H1 (cell line): ENCODE results near the gene PGM2L1. TPM values are rescaled to one million over a fixed set of nuclear protein-coding genes. Genes with fewer than 3 reads are reported as not detected.

Experiments
- CTCF ChIA-PET: fragments of 300-600 bp; sonication (Branson Sonifier 250); formaldehyde crosslinking; loops from one replicate; lab custom pipeline; 2021; ENCODE audit not compliant: partially characterized antibody; lab: Charles Lee
- POLR2A ChIA-PET: fragments of 300-600 bp; sonication (Branson Sonifier 250); formaldehyde crosslinking; loops from one replicate; lab custom pipeline; 2021; ENCODE audit warnings: inconsistent platforms; ENCODE audit not compliant: partially characterized antibody; lab: Charles Lee
- DNase-seq, 2 experiments: peaks; one replicate each; pipeline versions ENCODE4 v3.0.0 to v3.0.0-alpha.2; 2010 to 2022; ENCODE audit warnings: low spot score in 2 of 2, low read depth in 1 of 2, mixed read lengths in 1 of 2
- FAIRE-seq: peaks from 2 replicates; lab custom pipeline; 2011; peaks lifted over from hg19 to GRCh38; lab: Jason Lieb, UNC
- H2AFZ ChIP-seq: 2 replicates; pipeline ENCODE4 v1.8.1; 2012; ENCODE audit warnings: low read length, inconsistent platforms
- H2AK5ac ChIP-seq: 2 replicates; pipeline ENCODE4 v1.6.1; 2013; ENCODE audit warnings: low read depth, low read length
- H2BK120ac ChIP-seq: replicated peaks from 2 replicates; pipeline ENCODE3; 2013; ENCODE audit warnings: low read depth, low read length, inconsistent platforms
- H2BK12ac ChIP-seq: 2 replicates; pipeline ENCODE4 v1.6.1; 2013; ENCODE audit warnings: low read depth, low read length
- H2BK15ac ChIP-seq: 2 replicates; pipeline ENCODE4 v1.6.1; 2013; ENCODE audit warnings: low read length
- H2BK20ac ChIP-seq: 2 replicates; pipeline ENCODE4 v1.6.1; 2013; ENCODE audit warnings: low read length
- H2BK5ac ChIP-seq: 2 replicates; pipeline ENCODE4 v1.6.1; 2013; ENCODE audit warnings: low read depth, low read length
- H3K14ac ChIP-seq: 2 replicates; pipeline ENCODE4 v1.6.1; 2013; ENCODE audit warnings: inconsistent platforms; ENCODE audit not compliant: insufficient read length
- H3K18ac ChIP-seq: 2 replicates; pipeline ENCODE4 v1.6.1; 2013; ENCODE audit warnings: low read length; ENCODE audit errors: extremely low read depth
- H3K23ac ChIP-seq: 2 replicates; pipeline ENCODE4 v1.6.1; 2013; ENCODE audit warnings: inconsistent platforms; ENCODE audit not compliant: insufficient read length
- H3K23me2 ChIP-seq: 2 replicates; pipeline ENCODE4 v1.6.1; 2013; ENCODE audit warnings: low read depth, low read length
- H3K27ac ChIP-seq: 2 replicates; pipeline ENCODE4 v1.6.1; 2011; ENCODE audit warnings: low read depth, low read length, inconsistent platforms
- H3K27me3 ChIP-seq, 4 experiments: replicated peaks in 1 of 4; 1 replicate in 1 of 4; 2 replicates in 3 of 4; pipeline versions ENCODE4 v1.6.1 to v1.8.1; 2011 to 2013; ENCODE audit warnings: low read length in 3 of 4, mild to moderate bottlenecking in 3 of 4, inconsistent platforms in 2 of 4, mixed read lengths in 2 of 4, moderate library complexity in 1 of 4; ENCODE audit not compliant: control insufficient read depth in 3 of 4, insufficient read depth in 3 of 4; ENCODE audit errors: extremely low read depth in 1 of 4
- H3K36me3 ChIP-seq, 4 experiments: 2 replicates each; pipeline versions ENCODE4 v1.6.1 to v1.8.1; 2011 to 2013; ENCODE audit warnings: mild to moderate bottlenecking in 4 of 4, low read length in 3 of 4, moderate library complexity in 2 of 4, control low read depth in 1 of 4, inconsistent platforms in 1 of 4; ENCODE audit not compliant: insufficient read depth in 4 of 4, control insufficient read depth in 2 of 4
- H3K4ac ChIP-seq: replicated peaks from 2 replicates; pipeline ENCODE3; 2013; ENCODE audit warnings: low read length, low read depth, mixed read lengths, inconsistent platforms; ENCODE audit not compliant: insufficient read length
- H3K4me1 ChIP-seq, 4 experiments: replicated peaks in 1 of 4; 1 replicate in 1 of 4; 2 replicates in 3 of 4; pipeline versions ENCODE4 v1.6.1 to v1.8.1; 2011 to 2013; ENCODE audit warnings: low read length in 3 of 4, inconsistent platforms in 2 of 4, mixed read lengths in 1 of 4; ENCODE audit not compliant: insufficient read depth in 4 of 4, control insufficient read depth in 3 of 4
- H3K4me2 ChIP-seq, 2 experiments: 2 replicates each; pipeline versions ENCODE4 v1.6.1 to v1.8.1; 2011 to 2013; ENCODE audit warnings: low read depth in 2 of 2, low read length in 2 of 2, control low read depth in 1 of 2, inconsistent platforms in 1 of 2, mild to moderate bottlenecking in 1 of 2; ENCODE audit not compliant: insufficient read depth in 1 of 2
- H3K4me3 ChIP-seq, 4 experiments: fragments of 200-600, 300-600 bp in 1 of 4; sonication (generic), shearing (Covaris generic), sonication (Bioruptor Twin) in 1 of 4; 2 replicates each; pipeline versions ENCODE4 v1.5.1 to v1.8.1; 2011 to 2016; ENCODE audit warnings: low read length in 4 of 4, low read depth in 3 of 4, control low read depth in 2 of 4, inconsistent platforms in 2 of 4, mild to moderate bottlenecking in 2 of 4, mixed read lengths in 1 of 4, moderate library complexity in 1 of 4; ENCODE audit not compliant: insufficient read depth in 2 of 4; ENCODE audit errors: extremely low read depth in 1 of 4
- H3K56ac ChIP-seq: replicated peaks from 2 replicates; pipeline ENCODE3; 2013; ENCODE audit warnings: low read depth, mild to moderate bottlenecking, mixed read lengths, low read length, inconsistent platforms; ENCODE audit not compliant: insufficient read length
- H3K79me1 ChIP-seq: 2 replicates; pipeline ENCODE4 v1.6.1; 2013; ENCODE audit warnings: low read depth, low read length, control low read depth
- H3K79me2 ChIP-seq, 2 experiments: 2 replicates each; pipeline versions ENCODE4 v1.6.1 to v1.8.1; 2012 to 2013; ENCODE audit warnings: low read length in 2 of 2, mild to moderate bottlenecking in 2 of 2, inconsistent platforms in 1 of 2; ENCODE audit not compliant: insufficient read depth in 2 of 2, control insufficient read depth in 1 of 2
- H3K9ac ChIP-seq, 4 experiments: replicated peaks in 1 of 4; 1 replicate in 1 of 4; 2 replicates in 3 of 4; pipeline versions ENCODE4 v1.6.1 to v1.8.1; 2011 to 2013; ENCODE audit warnings: low read depth in 3 of 4, low read length in 3 of 4, control low read depth in 2 of 4, mild to moderate bottlenecking in 2 of 4, moderate library complexity in 2 of 4, inconsistent platforms in 1 of 4; ENCODE audit errors: extremely low read depth in 1 of 4
- H3K9me3 ChIP-seq, 2 experiments: 2 replicates each; pipeline versions ENCODE4 v1.6.1 to v1.8.1; 2012 to 2013; ENCODE audit warnings: mild to moderate bottlenecking in 2 of 2, moderate library complexity in 2 of 2, control low read depth in 1 of 2, inconsistent platforms in 1 of 2, low read depth in 1 of 2, low read length in 1 of 2, mixed read lengths in 1 of 2; ENCODE audit not compliant: insufficient read depth in 2 of 2
- H4K20me1 ChIP-seq, 2 experiments: replicated peaks in 1 of 2; 2 replicates each; pipeline versions ENCODE3 to v1.8.1; 2011 to 2013; ENCODE audit warnings: inconsistent platforms in 2 of 2, low read length in 2 of 2, mild to moderate bottlenecking in 1 of 2; ENCODE audit not compliant: insufficient read depth in 2 of 2, control insufficient read depth in 1 of 2
- H4K5ac ChIP-seq: 2 replicates; pipeline ENCODE4 v1.6.1; 2013; ENCODE audit warnings: low read length, low read depth, mixed read lengths, inconsistent platforms; ENCODE audit not compliant: insufficient read length
- H4K8ac ChIP-seq: 2 replicates; pipeline ENCODE4 v1.8.0; 2013; ENCODE audit warnings: mild to moderate bottlenecking, moderate library complexity, low read length, inconsistent platforms; ENCODE audit not compliant: insufficient read depth; ENCODE audit errors: extremely low read depth
- H4K91ac ChIP-seq: replicated peaks from 2 replicates; pipeline ENCODE3; 2013; ENCODE audit warnings: low read length, mixed read lengths, inconsistent platforms; ENCODE audit not compliant: insufficient read length
- CBX8 ChIP-seq: fragments of 300-800, 300-1000 bp; sonication (generic); IDR thresholded peaks from 2 replicates; pipeline ENCODE4 v1.7.1; 2016; ENCODE audit warnings: low read depth, low read length, borderline replicate concordance
- CHD1 ChIP-seq: IDR thresholded peaks from 2 replicates; pipeline ENCODE4 v1.6.1; 2012; ENCODE audit warnings: low read depth, low read length, improper control_type of control experiment
- EZH2 ChIP-seq: fragments of 200-600 bp; sonication (generic); IDR thresholded peaks from 2 replicates; pipeline ENCODE4 v1.7.1; 2012; ENCODE audit warnings: low read depth, mild to moderate bottlenecking, moderate library complexity, low read length, inconsistent platforms; ENCODE audit not compliant: severe bottlenecking
- GABPA ChIP-seq: IDR thresholded peaks from 2 replicates; pipeline ENCODE4 v1.6.1; 2011; ENCODE audit warnings: mild to moderate bottlenecking, low read length, moderate library complexity, borderline replicate concordance; ENCODE audit not compliant: insufficient read depth
- GTF2F1 ChIP-seq: IDR thresholded peaks from 2 replicates; pipeline ENCODE4 v1.6.1; 2012; ENCODE audit warnings: low read depth, low read length, improper control_type of control experiment, borderline replicate concordance
- PHF8 ChIP-seq: fragments of 200-600 bp; sonication (generic); conservative IDR thresholded peaks from 2 replicates; pipeline ENCODE4 v1.7.1; 2012; ENCODE audit warnings: low read depth, mild to moderate bottlenecking, inconsistent platforms, low read length, moderate library complexity
- RBBP5 ChIP-seq: IDR thresholded peaks from 2 replicates; pipeline ENCODE4 v1.7.1; 2012; ENCODE audit warnings: low read depth, mild to moderate bottlenecking, inconsistent platforms, low read length, moderate library complexity, borderline replicate concordance
- RXRA ChIP-seq: IDR thresholded peaks from 2 replicates; pipeline ENCODE4 v1.6.1; 2011; ENCODE audit warnings: low read depth, mild to moderate bottlenecking, low read length, moderate library complexity; ENCODE audit not compliant: insufficient read depth
- SIRT6 ChIP-seq: IDR thresholded peaks from one replicate; pipeline ENCODE4 v1.7.1; 2012; ENCODE audit warnings: low read length, inconsistent platforms
- TBP ChIP-seq: IDR thresholded peaks from 2 replicates; pipeline ENCODE4 v1.6.1; 2011; ENCODE audit warnings: low read depth, low read length, improper control_type of control experiment
- TEAD4 ChIP-seq: IDR thresholded peaks from 2 replicates; pipeline ENCODE4 v1.6.1; 2012; ENCODE audit warnings: low read depth, low read length, inconsistent platforms, mixed read lengths
- YY1 ChIP-seq: IDR thresholded peaks from 2 replicates; pipeline ENCODE4 v1.6.1; 2011; ENCODE audit warnings: low read depth, mild to moderate bottlenecking, low read length
- WGBS, 2 experiments: shearing (Covaris generic) in 1 of 2; methylation state at CpG; one replicate each; pipeline versions ENCODE4 v1.1.6 to v1.1.7; 2013 to 2015; ENCODE audit warnings: low lambda C conversion rate in 2 of 2, mixed read lengths in 2 of 2, inconsistent platforms in 1 of 2, low coverage in 1 of 2, missing lambda C conversion rate in 1 of 2; ENCODE audit not compliant: insufficient replicate concordance in 2 of 2, insufficient coverage in 1 of 2, insufficient read length in 1 of 2; ENCODE audit errors: extremely low coverage in 1 of 2, missing lambda C conversion rate in 1 of 2; 5-methylcytosine and 5-hydroxymethylcytosine counted together
- polyA plus RNA-seq, 7 experiments: library from polyadenylated mRNA; depleted of rRNA in 3 of 7; stranded (reverse) in 5 of 7; unstranded in 2 of 7; fragments of >200 nt in 5 of 7; fragments of 200-250 nt in 2 of 7; gene quantifications; 1 replicate in 5 of 7; 2 replicates in 1 of 7; 4 replicates in 1 of 7; pipeline versions ENCODE4 v1.2.1 to v1.2.3, GENCODE V29; 2011 to 2013; ENCODE audit warnings: missing spikeins in 2 of 7, mixed read lengths in 2 of 7
- total RNA-seq: library from RNA; stranded (reverse); fragmentation: NEBNext Ultra II Directional; extraction: Animal tissue kit (Norgen Biotek cat#: 25700); gene quantifications from 2 replicates; pipeline ENCODE4 v1.2.1, GENCODE V29; 2021
- TF ChIP-seq, protein P1 (sequence below): IDR thresholded peaks from 2 replicates; pipeline ENCODE4 v1.6.1; 2012; ENCODE audit warnings: low read length, inconsistent platforms

The PGM2L1 gene
- total and polyA plus RNA-seq, 2 of the 8 experiments (the other 6 are each of a cell fraction or from before 2014, with no cell fraction given), result 5.0 to 42.7 TPM

DNA sequence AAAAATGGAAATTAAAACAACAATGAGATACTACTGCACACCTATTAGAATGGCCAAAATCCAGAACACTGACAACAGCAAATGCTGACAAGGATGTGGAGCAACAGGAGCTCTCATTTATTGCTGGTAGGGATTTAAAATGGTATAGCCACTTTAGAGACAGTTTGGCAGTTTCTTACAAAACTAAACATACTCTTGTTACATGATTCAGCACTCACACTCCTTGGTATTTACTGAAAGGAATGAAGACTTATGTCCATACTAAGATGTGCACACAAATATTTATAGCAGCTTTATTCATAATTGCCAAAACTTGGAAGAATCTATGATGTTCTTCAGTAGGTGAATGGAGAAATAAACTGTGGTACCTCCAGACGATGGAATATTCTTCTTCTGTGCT, 40.8 kb downstream of the PGM2L1 start:
- Histone ChIP-seq H3K9me3 (peaks cover 11 to 12% of the 10 kb centered on the region in 2 experiments), H2BK12ac (no peak overlapping the region), H4K5ac (no peak overlapping the region), H3K56ac (no peak overlapping the region), H3K18ac (no peak overlapping the region), H3K4me3 (no peak overlapping the region), H2AFZ (no peak overlapping the region), H3K27me3 (no peaks in the 10 kb centered on the region), H3K79me1 (no peaks in the 10 kb centered on the region), H3K23ac (no peak overlapping the region), H3K4me2 (no peak overlapping the region), H3K23me2 (no peaks in the 10 kb centered on the region), H4K91ac (no peak overlapping the region), H2AK5ac (no peak overlapping the region), H3K79me2 (no peaks in the 10 kb centered on the region), H3K36me3 (peaks cover 0 to 23% (median 5%) of the 10 kb centered on the region in 4 experiments), H4K8ac (no peak overlapping the region), H2BK15ac (no peak overlapping the region), H3K9ac (no peak overlapping the region), H3K4me1 (no peaks in the 10 kb centered on the region), H2BK5ac (no peak overlapping the region), H2BK120ac (no peak overlapping the region), H4K20me1 (no peaks in the 10 kb centered on the region), H3K27ac (no peak overlapping the region), H3K4ac (no peak overlapping the region), H2BK20ac (no peak overlapping the region), H3K14ac (no peak overlapping the region)
- DNase-seq, result no peak
- POLR2A ChIA-PET, result no interaction called here
- FAIRE-seq, result no peak
- WGBS, 2 experiments, result 89% methylated on average over 1 of the region's 1 CpG; no CpG with 5 or more reads in 1 of the 2 experiments
- CTCF ChIA-PET, result interaction anchor here (0.6 kb wide), 1 partner anchor 54 kb away, joined by 3 read pairs; no protein-coding TSS in a partner anchor
- no peak for TF ChIP-seq CHD1
- TF ChIP-seq, protein P1, sequence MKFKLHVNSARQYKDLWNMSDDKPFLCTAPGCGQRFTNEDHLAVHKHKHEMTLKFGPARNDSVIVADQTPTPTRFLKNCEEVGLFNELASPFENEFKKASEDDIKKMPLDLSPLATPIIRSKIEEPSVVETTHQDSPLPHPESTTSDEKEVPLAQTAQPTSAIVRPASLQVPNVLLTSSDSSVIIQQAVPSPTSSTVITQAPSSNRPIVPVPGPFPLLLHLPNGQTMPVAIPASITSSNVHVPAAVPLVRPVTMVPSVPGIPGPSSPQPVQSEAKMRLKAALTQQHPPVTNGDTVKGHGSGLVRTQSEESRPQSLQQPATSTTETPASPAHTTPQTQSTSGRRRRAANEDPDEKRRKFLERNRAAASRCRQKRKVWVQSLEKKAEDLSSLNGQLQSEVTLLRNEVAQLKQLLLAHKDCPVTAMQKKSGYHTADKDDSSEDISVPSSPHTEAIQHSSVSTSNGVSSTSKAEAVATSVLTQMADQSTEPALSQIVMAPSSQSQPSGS, result no peak
- TF ChIP-seq EZH2, result no peak
- TF ChIP-seq TBP, result no peak
- no peak for TF ChIP-seq RXRA
- no peak for TF ChIP-seq RBBP5
- no peak for TF ChIP-seq YY1
- TF ChIP-seq GTF2F1, result no peak
- no peak for TF ChIP-seq PHF8
- no peak for TF ChIP-seq TEAD4
- no peak for TF ChIP-seq SIRT6
- no peak for TF ChIP-seq CBX8
- TF ChIP-seq GABPA, result no peak
